ENCODE data around the gene HCN2. TPM values are rescaled to one million over a fixed set of nuclear protein-coding genes. Genes with fewer than 3 reads are reported as not detected.

HCN2 gene
- total RNA-seq, 2 donors from 2014 or later: 0.26 TPM; not detected in 1

DNA sequence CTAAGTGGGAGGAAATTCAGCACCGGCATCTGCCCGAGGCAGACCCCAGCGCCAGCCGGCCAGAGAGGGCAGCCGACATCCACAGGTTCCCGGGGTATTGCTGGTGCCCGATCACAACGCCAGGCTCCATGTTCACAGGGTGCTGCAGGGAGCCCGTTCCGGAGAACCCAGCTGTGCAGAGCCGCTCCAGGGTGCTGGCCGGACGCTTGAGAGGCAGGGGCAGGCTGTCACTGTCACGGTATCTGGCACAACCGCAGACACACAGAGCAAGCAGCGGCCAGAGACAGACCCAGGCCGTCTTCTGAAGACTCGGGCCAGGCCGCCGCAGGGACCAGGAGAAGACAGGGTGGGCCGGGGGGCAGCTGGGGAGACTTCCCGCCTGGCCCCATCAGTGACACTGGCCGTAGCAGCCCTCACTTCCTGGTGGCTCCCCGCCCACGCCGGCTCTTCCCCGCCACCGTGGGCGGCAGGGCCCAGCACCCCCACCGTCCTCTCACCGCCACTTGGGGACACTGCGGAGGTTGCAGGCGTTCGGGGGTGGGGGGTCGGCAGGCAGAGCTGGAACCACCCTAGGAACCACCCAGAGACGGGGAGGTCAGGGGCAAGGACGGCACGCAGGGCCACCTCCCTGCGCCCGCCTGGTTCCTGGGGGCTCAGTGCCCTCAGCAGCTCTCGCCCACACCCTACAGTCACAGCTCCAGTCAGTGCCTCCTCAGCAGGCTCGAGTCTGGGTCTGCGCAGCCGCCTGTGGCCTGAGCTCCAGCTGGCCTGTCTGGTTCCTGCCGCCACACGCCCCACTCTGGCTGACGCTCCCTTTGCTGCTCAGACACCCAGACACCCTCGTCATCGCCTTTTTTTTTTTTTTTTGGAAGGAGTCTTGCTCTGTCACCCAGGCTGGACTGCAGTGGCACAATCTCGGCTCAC, 69.5 kb downstream of the HCN2 start:
- H3K4me1 ChIP-seq: peaks cover 63% of the 10 kb centered on the region
- no peaks in the 10 kb centered on the region for H3K27me3 ChIP-seq
- intact Hi-C loops (cut with DNase I): no loop called here
- no peak for ATAC-seq
- DNase-seq: peak in 2 of 4 donors; percentile 37 to 47
- H3K36me3 ChIP-seq (replicated peaks in 1 of 2; ENCODE audit: insufficient read depth in 1 of 2, low read depth in 2 of 2): no peaks in the 10 kb centered on the region
- no peaks in the 10 kb centered on the region for H3K9me3 ChIP-seq
- H3K27ac ChIP-seq: peak overlapping the region in 2 of 4 donors; percentile 88 to 91
- no peak overlapping the region for H3K4me3 ChIP-seq
- 79 to 80% methylated on average over 9 to 46 of the region's 50 CpGs for WGBS, 2 donors
- no peak for TF ChIP-seq POLR2A (IDR thresholded peaks at IDR 0.05)
- no peak for TF ChIP-seq CTCF (IDR thresholded peaks at IDR 0.05)

GRCh38 chr19:660793-661426, 71.2 kb downstream of the HCN2 start:
- Histone ChIP-seq H3K9me3 (no peaks in the 10 kb centered on the region), H3K36me3 (replicated peaks in 1 of 2; ENCODE audit: insufficient read depth in 1 of 2, low read depth in 2 of 2) (no peaks in the 10 kb centered on the region), H3K4me1 (peaks cover 74% of the 10 kb centered on the region), H3K27ac (peak overlapping the region; percentile 27 to 91 (median 88)), H3K4me3 (no peak overlapping the region), H3K27me3 (no peaks in the 10 kb centered on the region)
- no peak for DNase-seq
- 16 to 25% methylated on average over 11 to 20 of the region's 20 CpGs for WGBS, 2 donors
- no peak for ATAC-seq
- TF ChIP-seq POLR2A (IDR thresholded peaks at IDR 0.05) (no peak), CTCF (IDR thresholded peaks at IDR 0.05) (no peak)
- intact Hi-C loops (cut with DNase I): no loop called here

DNA sequence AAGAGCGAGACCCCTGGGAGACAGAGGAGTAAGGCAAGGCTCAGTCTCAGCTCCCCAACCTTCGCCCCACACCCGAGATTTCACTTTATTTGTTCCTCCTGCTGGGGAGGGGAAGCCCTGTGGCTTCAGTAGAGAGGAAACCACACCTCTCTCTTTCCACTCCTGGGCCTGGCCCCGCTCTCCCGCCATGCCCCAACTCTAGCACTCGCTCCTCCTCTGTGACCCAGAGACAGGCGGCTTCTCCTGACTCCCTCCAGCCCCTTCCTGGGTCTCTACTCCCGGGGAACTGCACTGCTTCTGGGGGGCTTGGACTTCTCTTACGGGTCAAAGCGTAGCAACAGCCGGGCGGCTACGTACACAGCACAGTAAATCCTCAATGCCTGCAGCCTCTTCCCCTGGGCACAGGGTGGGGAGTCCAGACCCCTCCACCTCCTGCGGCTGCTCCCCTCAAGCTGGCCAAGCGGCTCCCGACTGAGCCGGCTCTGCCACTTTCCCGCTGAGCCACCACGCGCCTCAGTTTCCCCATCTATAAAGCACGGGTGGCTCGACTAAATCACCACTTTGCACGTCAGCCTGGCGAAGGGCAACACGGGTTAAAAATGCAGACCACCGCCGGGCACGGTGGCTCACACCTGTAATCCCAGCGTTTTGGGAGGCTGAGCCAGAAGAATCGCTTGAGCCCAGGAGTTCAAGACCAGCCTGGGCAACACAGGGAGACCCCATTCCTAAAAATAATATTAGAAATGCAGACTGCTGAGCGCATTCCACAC, 71.9 kb downstream of the HCN2 start:
- Histone ChIP-seq H3K9me3 (no peaks in the 10 kb centered on the region), H3K4me1 (peaks cover 74% of the 10 kb centered on the region), H3K27ac (peak overlapping the region; percentile 27 to 91 (median 88)), H3K4me3 (peak overlapping the region; percentile 95 to 98), H3K27me3 (no peaks in the 10 kb centered on the region), H3K36me3 (replicated peaks in 1 of 2; ENCODE audit: insufficient read depth in 1 of 2, low read depth in 2 of 2) (no peaks in the 10 kb centered on the region)
- DNase-seq: peak in 1 of 4 donors; percentile 34
- TF ChIP-seq POLR2A (IDR thresholded peaks at IDR 0.05): no peak
- TF ChIP-seq CTCF (IDR thresholded peaks at IDR 0.05): no peak
- 9 to 13% methylated on average over 19 to 30 of the region's 31 CpGs for WGBS, 2 donors
- intact Hi-C loops (cut with DNase I): no loop called here
- ATAC-seq: no peak

GRCh38 chr19:662207-662961, 72.7 kb downstream of the HCN2 start:
- TF ChIP-seq CTCF (IDR thresholded peaks at IDR 0.05) (no peak), POLR2A (IDR thresholded peaks at IDR 0.05) (peak in 1 of 3 donors; percentile 35)
- WGBS, 2 donors: 0% methylated on average over 2 to 71 of the region's 81 CpGs
- Histone ChIP-seq H3K36me3 (replicated peaks in 1 of 2; ENCODE audit: insufficient read depth in 1 of 2, low read depth in 2 of 2) (no peaks in the 10 kb centered on the region), H3K27ac (peak overlapping the region; percentile 87 to 91 (median 89)), H3K4me3 (peak overlapping the region; percentile 95 to 98), H3K9me3 (no peaks in the 10 kb centered on the region), H3K27me3 (no peaks in the 10 kb centered on the region), H3K4me1 (peaks cover 68% of the 10 kb centered on the region)
- ATAC-seq (peak; percentile 25), DNase-seq (peak; percentile 59 to 77 (median 67))
- intact Hi-C loops (cut with DNase I): no loop called here

All from body of pancreas (tissue), 4 donors.